OCI-LY1 (cell line): ENCODE data around the gene CSNK1G2.

ENCODE experiments used
- H2AFZ ChIP-seq: fragments of 200-600 bp; sonication (generic), shearing (Covaris generic); 2 replicates; pipeline ENCODE4 v1.6.0; 2014; ENCODE audit warnings: antibody characterized with exemption, mild to moderate bottlenecking, low read length
- H3F3A ChIP-seq: fragments of 200-600 bp; sonication (generic), shearing (Covaris generic); 2 replicates; pipeline ENCODE4 v1.6.0; 2014; ENCODE audit warnings: mild to moderate bottlenecking, antibody characterized with exemption, low read length, moderate library complexity; ENCODE audit not compliant: insufficient read depth
- H3K27ac ChIP-seq: fragments of 200-600 bp; sonication (generic); 2 replicates; pipeline ENCODE4 v1.5.1; 2014; ENCODE audit warnings: low read length, mixed run types, mild to moderate bottlenecking, low read depth; ENCODE audit not compliant: poor library complexity, severe bottlenecking
- H3K27me3 ChIP-seq: fragments of 200-600 bp; sonication (generic); 2 replicates; pipeline ENCODE4 v1.6.0; 2014; ENCODE audit warnings: antibody characterized with exemption, mild to moderate bottlenecking, low read length, moderate library complexity; ENCODE audit not compliant: insufficient read depth
- H3K36me3 ChIP-seq: fragments of 200-600 bp; sonication (generic); 2 replicates; pipeline ENCODE4 v1.6.1; 2014; ENCODE audit warnings: mild to moderate bottlenecking, antibody characterized with exemption, low read length, moderate library complexity, mixed read lengths; ENCODE audit not compliant: insufficient read depth
- H3K4me1 ChIP-seq: fragments of 200-600 bp; sonication (generic); 2 replicates; pipeline ENCODE4 v1.5.1; 2014; ENCODE audit warnings: mild to moderate bottlenecking, low read length, moderate library complexity; ENCODE audit not compliant: insufficient read depth, severe bottlenecking
- H3K4me2 ChIP-seq: fragments of 200-600 bp; sonication (generic), shearing (Covaris generic); 2 replicates; pipeline ENCODE4 v1.6.1; 2014; ENCODE audit warnings: low read length
- H3K4me3 ChIP-seq: fragments of 200-600 bp; sonication (generic); 2 replicates; pipeline ENCODE4 v1.5.1; 2014; ENCODE audit warnings: low read length, low read depth, mild to moderate bottlenecking, mixed read lengths; ENCODE audit not compliant: poor library complexity, severe bottlenecking
- H3K79me2 ChIP-seq: fragments of 200-600 bp; shearing (Covaris generic); 2 replicates; pipeline ENCODE4 v1.6.1; 2016; ENCODE audit warnings: mixed run types, low read length, mixed read lengths; ENCODE audit not compliant: insufficient read depth
- H3K9ac ChIP-seq: fragments of 200-600 bp; sonication (generic), shearing (Covaris generic); 2 replicates; pipeline ENCODE4 v1.6.1; 2014; ENCODE audit warnings: mild to moderate bottlenecking, low read length, mixed read lengths
- H3K9me2 ChIP-seq: fragments of 200-600 bp; sonication (generic), shearing (Covaris generic); 2 replicates; pipeline ENCODE4 v1.6.1; 2014; ENCODE audit warnings: low read depth, mild to moderate bottlenecking, low read length, mixed read lengths
- H3K9me3 ChIP-seq: fragments of 200-600 bp; shearing (Covaris generic); 2 replicates; pipeline ENCODE4 v1.6.1; 2014; ENCODE audit warnings: low read length, mixed read lengths
- H4K20me1 ChIP-seq: fragments of 200-600 bp; sonication (generic), shearing (Covaris generic); 2 replicates; pipeline ENCODE4 v1.6.0; 2016; ENCODE audit warnings: mild to moderate bottlenecking, low read length; ENCODE audit not compliant: insufficient read depth
- CTCF ChIP-seq: fragments of 200-600 bp; sonication (generic), shearing (Covaris generic); IDR thresholded peaks from 2 replicates; pipeline ENCODE4 v1.5.1; 2017; ENCODE audit warnings: mild to moderate bottlenecking, antibody characterized with exemption, low read length, moderate library complexity, mixed read lengths
- EZH2 ChIP-seq: fragments of 200-600 bp; sonication (generic), shearing (Covaris generic); IDR thresholded peaks from 2 replicates; pipeline ENCODE4 v1.8.0; 2017; ENCODE audit warnings: borderline replicate concordance, mixed run types, mild to moderate bottlenecking, antibody characterized with exemption, low read length, moderate library complexity, mixed read lengths

Gene CSNK1G2

GRCh38 chr19:2022289-2022688 is 81.3 kb downstream of the CSNK1G2 start:
- H2AFZ ChIP-seq: no peak overlapping the region

GRCh38 chr19:2026770-2027169 is 85.8 kb downstream of the CSNK1G2 start:
- H3K4me1 ChIP-seq: no peaks in the 10 kb centered on the region
- no peak overlapping the region for H3K9ac ChIP-seq

More at GRCh38 chr19:2022289-2022688, 81.3 kb downstream of the CSNK1G2 start:
- TF ChIP-seq EZH2 (no peak), CTCF (no peak)
- Histone ChIP-seq H3K4me2 (no peak overlapping the region), H3K27ac (no peak overlapping the region), H3F3A (no peaks in the 10 kb centered on the region), H3K4me3 (no peak overlapping the region), H3K9ac (no peak overlapping the region), H3K9me2 (no peaks in the 10 kb centered on the region), H3K36me3 (no peaks in the 10 kb centered on the region; the same call in 1 of the 2 replicates), H3K27me3 (no peaks in the 10 kb centered on the region), H3K4me1 (no peaks in the 10 kb centered on the region), H3K79me2 (no peaks in the 10 kb centered on the region), H4K20me1 (no peaks in the 10 kb centered on the region), H3K9me3 (no peaks in the 10 kb centered on the region)

GRCh38 chr19:2027361-2027760 is 86.4 kb downstream of the CSNK1G2 start:
- H4K20me1 ChIP-seq: no peaks in the 10 kb centered on the region
- H2AFZ ChIP-seq: no peak overlapping the region
- no peak overlapping the region for H3K27ac ChIP-seq
- H3K4me2 ChIP-seq: no peak overlapping the region
- no peaks in the 10 kb centered on the region for H3K9me2 ChIP-seq
- no peaks in the 10 kb centered on the region for H3K27me3 ChIP-seq
- H3F3A ChIP-seq: no peaks in the 10 kb centered on the region
- H3K4me1 ChIP-seq: peaks cover 3% of the 10 kb centered on the region
- no peaks in the 10 kb centered on the region for H3K9me3 ChIP-seq
- H3K79me2 ChIP-seq: no peaks in the 10 kb centered on the region
- H3K36me3 ChIP-seq: no peaks in the 10 kb centered on the region; the same call in 1 of the 2 replicates
- TF ChIP-seq EZH2: no peak
- TF ChIP-seq CTCF: no peak
- H3K4me3 ChIP-seq: no peak overlapping the region
- H3K9ac ChIP-seq: no peak overlapping the region

More at GRCh38 chr19:2026770-2027169, 85.8 kb downstream of the CSNK1G2 start:
- Histone ChIP-seq H3K9me3 (no peaks in the 10 kb centered on the region), H3K9me2 (no peaks in the 10 kb centered on the region), H3K36me3 (no peaks in the 10 kb centered on the region; the same call in 1 of the 2 replicates), H3K27ac (no peak overlapping the region), H3K79me2 (no peaks in the 10 kb centered on the region), H3K4me3 (no peak overlapping the region), H2AFZ (no peak overlapping the region), H3K27me3 (no peaks in the 10 kb centered on the region), H3F3A (no peaks in the 10 kb centered on the region), H4K20me1 (no peaks in the 10 kb centered on the region), H3K4me2 (no peak overlapping the region)
- TF ChIP-seq CTCF (no peak), EZH2 (no peak)
